SK-N-MC (cell line): ENCODE measurements around the gene MAP10.

Experiments used
- EZH2 ChIP-seq: fragments of 200-600 bp; sonication (generic); IDR thresholded peaks from one replicate; pipeline ENCODE4 v1.6.1; 2017; ENCODE audit warnings: antibody characterized with exemption
- POLR2AphosphoS5 ChIP-seq: IDR thresholded peaks from 2 replicates; pipeline ENCODE4 v1.6.1; 2012; ENCODE audit warnings: mild to moderate bottlenecking, low read depth, low read length, borderline replicate concordance

GRCh38 chr1:232769733-232770132 lies 35.5 kb upstream of the MAP10 start:
- TF ChIP-seq EZH2 (no peak), POLR2AphosphoS5 (no peak)
